ENCODE measurements around the gene TPRN. TPM values are rescaled to one million over a fixed set of nuclear protein-coding genes. Genes with fewer than 3 reads are reported as not detected.
"Not testable (repeated sequence)": the region's sequence is repeated elsewhere in the genome, so short reads cannot be mapped to it uniquely, and the experiment has no call there.

Gene TPRN
- total and polyA plus RNA-seq, 5 donors from 2014 or later = 0.27 to 5.9 (median 0.46) TPM

DNA sequence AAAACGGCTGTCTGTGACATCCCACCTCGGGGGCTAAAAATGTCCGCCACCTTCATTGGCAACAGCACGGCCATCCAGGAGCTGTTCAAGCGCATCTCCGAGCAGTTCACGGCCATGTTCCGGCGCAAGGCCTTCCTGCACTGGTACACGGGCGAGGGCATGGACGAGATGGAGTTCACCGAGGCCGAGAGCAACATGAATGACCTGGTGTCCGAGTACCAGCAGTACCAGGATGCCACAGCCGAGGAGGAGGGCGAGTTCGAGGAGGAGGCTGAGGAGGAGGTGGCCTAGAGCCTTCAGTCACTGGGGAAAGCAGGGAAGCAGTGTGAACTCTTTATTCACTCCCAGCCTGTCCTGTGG lies 42.7 kb upstream of the TPRN start:
- not testable (repeated sequence) for H3K36me3 ChIP-seq (ENCODE audit: control insufficient read depth, insufficient read depth, low read length); H3K9me3 Mint-ChIP-seq; H3K4me3 ChIP-seq (ENCODE audit: low read depth, low read length); ATAC-seq (ENCODE audit: low read depth in 2 of 2); H3K27ac ChIP-seq (ENCODE audit: insufficient read depth, low read length, poor library complexity, severe bottlenecking); H3K27me3 Mint-ChIP-seq; H3K36me3 Mint-ChIP-seq; H3K9me3 ChIP-seq (ENCODE audit: control insufficient read depth in 2 of 2, low read length in 2 of 2); H3K27ac Mint-ChIP-seq; DNase-seq; H3K27me3 ChIP-seq (ENCODE audit: control insufficient read depth, insufficient read depth, low read length)
- H3K4me1 ChIP-seq (ENCODE audit: control insufficient read depth, insufficient read depth, low read length, poor library complexity, severe bottlenecking) = peaks cover 37% of the 10 kb centered on the region
- Mint-ChIP-seq H3K4me3 (peak overlapping the region; percentile 28 to 88 (median 64)), H3K4me1 (peaks cover 0 to 34% (median 15%) of the 10 kb centered on the region in 4 donors)

DNA sequence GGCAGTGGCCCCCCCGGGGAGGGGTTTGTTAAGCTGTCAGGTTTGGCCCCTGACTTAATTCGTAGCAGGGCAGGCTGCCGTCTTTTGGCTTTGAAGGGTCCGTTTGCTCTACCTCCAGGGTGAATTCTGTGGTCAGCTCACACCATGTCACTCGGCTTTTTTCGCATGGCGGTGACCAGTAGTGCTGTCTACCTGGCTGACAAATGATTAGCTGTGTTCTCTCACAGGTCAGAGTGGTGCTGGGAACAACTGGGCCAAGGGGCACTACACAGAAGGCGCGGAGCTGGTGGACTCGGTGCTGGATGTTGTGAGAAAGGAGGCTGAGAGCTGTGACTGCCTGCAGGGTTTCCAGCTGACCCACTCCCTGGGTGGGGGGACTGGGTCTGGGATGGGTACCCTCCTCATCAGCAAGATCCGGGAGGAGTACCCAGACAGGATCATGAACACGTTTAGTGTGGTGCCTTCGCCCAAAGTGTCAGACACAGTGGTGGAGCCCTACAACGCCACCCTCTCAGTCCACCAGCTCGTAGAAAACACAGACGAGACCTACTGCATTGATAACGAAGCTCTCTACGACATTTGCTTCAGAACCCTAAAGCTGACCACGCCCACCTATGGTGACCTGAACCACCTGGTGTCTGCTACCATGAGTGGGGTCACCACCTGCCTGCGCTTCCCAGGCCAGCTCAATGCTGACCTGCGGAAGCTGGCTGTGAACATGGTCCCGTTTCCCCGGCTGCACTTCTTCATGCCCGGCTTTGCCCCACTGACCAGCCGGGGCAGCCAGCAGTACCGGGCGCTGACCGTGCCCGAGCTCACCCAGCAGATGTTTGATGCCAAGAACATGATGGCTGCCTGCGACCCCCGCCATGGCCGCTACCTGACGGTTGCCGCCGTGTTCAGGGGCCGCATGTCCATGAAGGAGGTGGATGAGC lies 42.0 kb upstream of the TPRN start:
- Mint-ChIP-seq H3K27ac (peak overlapping the region; percentile 79 to 83 (median 80)), H3K4me3 (peak overlapping the region; percentile 86 to 89 (median 88)), H3K4me1 (peaks cover 0 to 36% (median 15%) of the 10 kb centered on the region in 4 donors), H3K9me3 (no peaks in the 10 kb centered on the region), H3K36me3 (peaks cover 8% of the 10 kb centered on the region), H3K27me3 (peaks cover 6% of the 10 kb centered on the region)
- Histone ChIP-seq H3K4me3 (ENCODE audit: low read depth, low read length) (peak overlapping the region; percentile 62), H3K36me3 (ENCODE audit: control insufficient read depth, insufficient read depth, low read length) (peaks cover 5% of the 10 kb centered on the region), H3K27me3 (ENCODE audit: control insufficient read depth, insufficient read depth, low read length) (no peaks in the 10 kb centered on the region), H3K4me1 (ENCODE audit: control insufficient read depth, insufficient read depth, low read length, poor library complexity, severe bottlenecking) (peaks cover 39% of the 10 kb centered on the region), H3K27ac (ENCODE audit: insufficient read depth, low read length, poor library complexity, severe bottlenecking) (peak overlapping the region; percentile 72), H3K9me3 (ENCODE audit: control insufficient read depth in 2 of 2, low read length in 2 of 2) (no peaks in the 10 kb centered on the region)
- ATAC-seq (ENCODE audit: low read depth in 2 of 2) (no peak), DNase-seq (peak in 1 of 3 donors; percentile 10)

DNA sequence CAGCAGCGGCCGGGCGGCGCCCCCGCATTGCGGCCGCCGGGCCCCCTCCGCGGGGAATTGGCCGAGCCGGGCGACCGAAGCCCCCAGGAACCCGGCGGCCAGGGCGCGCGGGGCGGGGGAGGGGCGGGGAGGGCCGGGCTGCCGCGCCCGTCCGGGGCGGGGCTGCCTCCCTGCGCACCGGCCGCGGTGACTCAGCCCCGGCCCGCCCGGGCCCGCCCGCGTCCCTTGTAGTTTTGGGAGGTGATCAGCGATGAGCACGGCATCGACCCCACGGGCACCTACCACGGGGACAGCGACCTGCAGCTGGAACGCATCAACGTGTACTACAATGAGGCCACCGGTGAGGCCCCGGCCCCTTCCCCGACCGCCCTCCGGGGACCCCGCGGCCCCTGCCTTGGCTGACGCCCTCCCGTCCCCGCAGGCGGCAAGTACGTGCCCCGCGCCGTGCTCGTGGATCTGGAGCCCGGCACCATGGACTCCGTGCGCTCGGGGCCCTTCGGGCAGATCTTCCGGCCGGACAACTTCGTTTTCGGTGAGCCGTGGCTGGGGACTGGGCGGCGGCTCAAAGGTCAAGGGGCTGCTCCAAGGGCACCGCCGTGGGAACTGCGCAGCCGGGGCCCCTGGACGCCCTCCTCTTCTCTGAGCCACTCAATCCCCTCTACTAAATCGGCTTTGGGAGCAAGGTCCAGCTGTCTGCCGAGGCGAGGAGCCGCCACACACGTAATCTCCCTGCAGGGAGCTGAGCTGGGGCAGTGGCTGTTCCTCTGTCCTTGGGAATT lies 41.1 kb upstream of the TPRN start:
- Mint-ChIP-seq H3K27me3 (peaks cover 6% of the 10 kb centered on the region), H3K36me3 (peaks cover 8% of the 10 kb centered on the region), H3K4me1 (peaks cover 0 to 42% (median 15%) of the 10 kb centered on the region in 4 donors), H3K4me3 (peak overlapping the region; percentile 89 to 96 (median 92)), H3K27ac (peak overlapping the region in 2 of 3 donors; percentile 86 to 93), H3K9me3 (no peaks in the 10 kb centered on the region)
- Histone ChIP-seq H3K9me3 (ENCODE audit: control insufficient read depth in 2 of 2, low read length in 2 of 2) (no peaks in the 10 kb centered on the region), H3K27ac (ENCODE audit: insufficient read depth, low read length, poor library complexity, severe bottlenecking) (peak overlapping the region; percentile 72), H3K4me3 (ENCODE audit: low read depth, low read length) (peak overlapping the region; percentile 62), H3K4me1 (ENCODE audit: control insufficient read depth, insufficient read depth, low read length, poor library complexity, severe bottlenecking) (peaks cover 48% of the 10 kb centered on the region), H3K27me3 (ENCODE audit: control insufficient read depth, insufficient read depth, low read length) (no peaks in the 10 kb centered on the region), H3K36me3 (ENCODE audit: control insufficient read depth, insufficient read depth, low read length) (peaks cover 5% of the 10 kb centered on the region)
- peak; percentile 16 to 17 for ATAC-seq (ENCODE audit: low read depth in 2 of 2)
- DNase-seq = peak in 2 of 3 donors; percentile 66 to 73

DNA sequence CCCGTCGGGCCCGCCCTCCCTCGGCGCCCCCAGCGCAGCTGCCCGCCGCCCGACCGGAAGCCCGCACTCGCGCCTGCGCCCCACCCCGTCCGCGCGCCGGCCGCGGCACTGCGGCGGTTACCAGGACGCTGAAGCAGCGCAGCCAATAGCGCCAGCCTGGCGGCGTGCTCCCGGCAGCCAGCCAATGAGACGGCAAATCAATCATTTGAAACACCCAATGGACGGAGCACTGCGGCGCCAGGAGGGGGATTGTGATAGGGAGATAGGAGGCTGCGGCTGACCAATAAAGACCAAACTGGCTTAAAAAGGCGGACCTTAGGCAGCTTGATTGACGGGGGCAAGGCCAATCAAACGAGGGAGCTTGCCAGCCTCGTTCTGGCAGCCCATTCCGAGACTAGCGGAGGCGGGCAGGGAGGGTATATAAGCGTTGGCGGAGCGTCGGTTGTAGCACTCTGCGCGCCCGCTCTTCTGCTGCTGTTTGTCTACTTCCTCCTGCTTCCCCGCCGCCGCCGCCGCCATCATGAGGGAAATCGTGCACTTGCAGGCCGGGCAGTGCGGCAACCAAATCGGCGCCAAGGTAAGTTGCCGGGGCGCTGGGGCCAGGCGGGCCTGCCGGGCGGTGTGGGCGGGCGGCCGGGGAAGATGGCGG lies 40.4 kb upstream of the TPRN start, which contains the start of gene TUBB4B:
Gene TUBB4B (plus strand): TSS at position 447 of the 649 bp plus-strand sequence. CDS start 74 bp downstream, at position 521.
- peak within 1 kb of the TSS; percentile 62 for H3K4me3 ChIP-seq (ENCODE audit: low read depth, low read length)
- H3K4me3 Mint-ChIP-seq = peak within 1 kb of the TSS; percentile 92 to 96 (median 94)
- H3K9me3 Mint-ChIP-seq = no peaks in the 10 kb centered on the region

DNA sequence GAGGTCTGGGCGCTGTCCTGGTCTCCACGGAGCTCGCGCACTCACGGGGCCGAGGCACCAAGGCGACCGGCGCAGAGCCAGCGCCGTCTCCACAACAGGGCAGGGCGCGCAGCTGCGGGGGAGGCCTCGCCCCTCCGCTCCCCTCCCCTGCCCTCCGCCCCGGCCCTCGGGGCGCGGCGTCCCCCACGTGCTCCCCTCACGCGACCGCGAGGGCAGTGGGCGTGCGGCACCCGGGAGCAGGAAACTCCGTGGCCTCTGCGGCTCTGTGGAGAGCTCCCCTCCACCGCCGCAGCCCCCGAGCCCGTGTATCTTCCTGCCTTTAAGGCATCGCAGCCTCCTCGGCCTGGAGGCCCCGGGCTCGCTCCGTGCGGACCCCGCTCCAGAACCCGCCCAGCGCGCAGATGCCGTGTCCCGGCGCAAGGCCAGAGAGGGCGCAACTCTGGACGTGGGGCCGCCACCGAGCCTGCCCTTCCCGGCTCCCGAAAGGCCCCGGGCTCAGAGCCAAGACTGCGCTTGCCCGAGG lies 39.8 kb upstream of the TPRN start:
- ATAC-seq (ENCODE audit: low read depth in 2 of 2) (peak; percentile 17), DNase-seq (peak; percentile 66 to 85 (median 79))
- no peaks in the 10 kb centered on the region for H3K27me3 ChIP-seq (ENCODE audit: control insufficient read depth, insufficient read depth, low read length)
- peaks cover 8% of the 10 kb centered on the region for H3K36me3 Mint-ChIP-seq
- H3K9me3 ChIP-seq (ENCODE audit: control insufficient read depth in 2 of 2, low read length in 2 of 2) = no peaks in the 10 kb centered on the region
- H3K9me3 Mint-ChIP-seq = no peaks in the 10 kb centered on the region
- peak overlapping the region in 1 of 3 donors; percentile 93 for H3K27ac Mint-ChIP-seq
- peak overlapping the region; percentile 55 for H3K4me3 ChIP-seq (ENCODE audit: low read depth, low read length)
- H3K27ac ChIP-seq (ENCODE audit: insufficient read depth, low read length, poor library complexity, severe bottlenecking) = peak overlapping the region; percentile 88
- H3K4me3 Mint-ChIP-seq = peak overlapping the region; percentile 69 to 92 (median 79)
- H3K27me3 Mint-ChIP-seq = peaks cover 6% of the 10 kb centered on the region
- peaks cover 59% of the 10 kb centered on the region for H3K4me1 ChIP-seq (ENCODE audit: control insufficient read depth, insufficient read depth, low read length, poor library complexity, severe bottlenecking)
- H3K4me1 Mint-ChIP-seq = peaks cover 0 to 44% (median 15%) of the 10 kb centered on the region in 4 donors
- H3K36me3 ChIP-seq (ENCODE audit: control insufficient read depth, insufficient read depth, low read length) = peaks cover 5% of the 10 kb centered on the region

More for the DNA sequence above, 40.4 kb upstream of the TPRN start, which contains the start of gene TUBB4B:
- no peaks in the 10 kb centered on the region for H3K9me3 ChIP-seq (ENCODE audit: control insufficient read depth in 2 of 2, low read length in 2 of 2)
- peaks cover 5% of the 10 kb centered on the region for H3K36me3 ChIP-seq (ENCODE audit: control insufficient read depth, insufficient read depth, low read length)
- peak within 1 kb of the TSS; percentile 86 to 94 (median 93) for H3K27ac Mint-ChIP-seq
- peaks cover 55% of the 10 kb centered on the region for H3K4me1 ChIP-seq (ENCODE audit: control insufficient read depth, insufficient read depth, low read length, poor library complexity, severe bottlenecking)
- ATAC-seq (ENCODE audit: low read depth in 2 of 2) (peak; percentile 79 to 80), DNase-seq (peak; percentile 97 to 100 (median 99))
- peaks cover 6% of the 10 kb centered on the region for H3K27me3 Mint-ChIP-seq
- H3K36me3 Mint-ChIP-seq = peaks cover 8% of the 10 kb centered on the region
- peaks cover 0 to 44% (median 15%) of the 10 kb centered on the region in 4 donors for H3K4me1 Mint-ChIP-seq
- no peaks in the 10 kb centered on the region for H3K27me3 ChIP-seq (ENCODE audit: control insufficient read depth, insufficient read depth, low read length)
- H3K27ac ChIP-seq (ENCODE audit: insufficient read depth, low read length, poor library complexity, severe bottlenecking) = peak within 1 kb of the TSS; percentile 88

DNA sequence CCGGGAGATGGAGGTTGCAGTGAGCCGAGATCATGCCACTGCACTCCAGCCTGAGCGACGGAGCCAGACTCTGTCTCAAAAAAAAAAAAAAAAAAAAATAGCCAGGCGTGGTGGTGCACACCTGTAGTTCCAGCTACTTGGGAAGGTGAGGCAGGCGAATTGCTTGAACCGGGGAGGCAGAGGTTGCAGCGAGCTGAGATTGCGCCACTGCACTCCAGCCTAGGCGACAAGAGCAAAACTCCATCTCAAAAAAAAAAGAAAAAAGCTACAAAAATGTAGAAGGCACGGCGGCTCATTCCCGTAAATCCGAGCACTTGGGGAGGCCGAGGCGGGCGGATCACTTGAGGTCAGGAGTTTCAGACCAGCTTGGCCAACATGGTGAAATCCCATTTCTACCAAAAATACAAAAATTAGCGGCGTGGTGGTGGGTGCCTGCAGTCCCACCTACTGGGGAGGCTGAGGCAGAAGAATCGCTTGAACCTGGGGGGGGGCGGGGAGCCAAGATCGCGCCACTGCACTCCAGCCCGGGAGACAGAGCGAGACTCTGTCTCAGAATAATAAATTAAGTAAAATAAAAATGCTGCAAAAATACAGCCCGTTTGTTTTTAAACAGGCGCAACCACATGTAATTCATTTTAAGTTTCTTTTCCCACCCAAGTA lies 39.1 kb upstream of the TPRN start:
- Histone ChIP-seq H3K4me3 (ENCODE audit: low read depth, low read length) (peak overlapping the region; percentile 55), H3K4me1 (ENCODE audit: control insufficient read depth, insufficient read depth, low read length, poor library complexity, severe bottlenecking) (peaks cover 61% of the 10 kb centered on the region), H3K27ac (ENCODE audit: insufficient read depth, low read length, poor library complexity, severe bottlenecking) (peak overlapping the region; percentile 88)
- H3K36me3 ChIP-seq (ENCODE audit: control insufficient read depth, insufficient read depth, low read length); H3K9me3 Mint-ChIP-seq; H3K27me3 ChIP-seq (ENCODE audit: control insufficient read depth, insufficient read depth, low read length); ATAC-seq (ENCODE audit: low read depth in 2 of 2); H3K9me3 ChIP-seq (ENCODE audit: control insufficient read depth in 2 of 2, low read length in 2 of 2); H3K27me3 Mint-ChIP-seq; H3K36me3 Mint-ChIP-seq: not testable (repeated sequence)
- peaks cover 0 to 44% (median 15%) of the 10 kb centered on the region in 4 donors for H3K4me1 Mint-ChIP-seq
- peak in 1 of 3 donors; percentile 29 for DNase-seq
- H3K4me3 Mint-ChIP-seq = peak overlapping the region; percentile 69 to 81 (median 79)
- H3K27ac Mint-ChIP-seq = peak overlapping the region in 1 of 3 donors; percentile 56
